Coronary artery (tissue), 2 donors: ENCODE results near the gene C14orf132.

Experiments
- DNase-seq: peaks from one replicate; pipeline ENCODE4 v3.0.0-alpha.2; 2017; ENCODE audit warnings: low spot score
- H3K27ac ChIP-seq, 2 donors: fragments of 200-600 bp; sonication (generic); one replicate each; pipeline ENCODE4 v1.5.1; 2016 to 2019
- H3K4me3 ChIP-seq: fragments of 200-600 bp; sonication (generic); 2 replicates; pipeline ENCODE4 v1.5.1; 2016; ENCODE audit warnings: mild to moderate bottlenecking, moderate library complexity
- CTCF ChIP-seq: fragments of 200-600 bp; sonication (generic); IDR thresholded peaks from one replicate; pipeline ENCODE4 v1.5.1; 2019; ENCODE audit warnings: antibody characterized with exemption

Gene C14orf132

GRCh38 chr14:96029089-96029645, 10.0 kb upstream of the C14orf132 start:
- DNase-seq: no peak
- TF ChIP-seq CTCF: no peak
- Histone ChIP-seq H3K4me3 (no peak overlapping the region), H3K27ac (no peak overlapping the region)

- Histone ChIP-seq H3K4me3 (no peak overlapping the region), H3K27ac (no peak overlapping the region)
- DNase-seq: no peak
- no peak for TF ChIP-seq CTCF
Measured at GRCh38 chr14:96030108-96030760, 8.9 kb upstream of the C14orf132 start.

GRCh38 chr14:96031691-96032090, 7.5 kb upstream of the C14orf132 start:
- H3K4me3 ChIP-seq: no peak overlapping the region
- no peak for DNase-seq
- no peak overlapping the region for H3K27ac ChIP-seq
- no peak for TF ChIP-seq CTCF

GRCh38 chr14:96035456-96035855, 3.7 kb upstream of the C14orf132 start:
- DNase-seq: no peak
- Histone ChIP-seq H3K4me3 (no peak overlapping the region), H3K27ac (no peak overlapping the region)
- TF ChIP-seq CTCF: no peak

GRCh38 chr14:96037891-96038557, 1.1 kb upstream of the C14orf132 start:
- H3K27ac ChIP-seq: peak overlapping the region; percentile 51 to 86
- DNase-seq: peak; percentile 82
- TF ChIP-seq CTCF: no peak
- peak overlapping the region; percentile 85 for H3K4me3 ChIP-seq

- H3K27ac ChIP-seq: peak overlapping the region; percentile 83 to 86
- peak overlapping the region; percentile 85 for H3K4me3 ChIP-seq
- no peak for TF ChIP-seq CTCF
- peak; percentile 60 for DNase-seq
Measured at GRCh38 chr14:96038558-96038919, 623 bp upstream of the C14orf132 start.
